NCI-H146 (cell line): ENCODE results near the gene C1RL.

Source experiments
- DNase-seq: peaks from one replicate; lab custom pipeline; 2025; lab: John Stamatoyannopoulos, UW

C1RL gene

GRCh38 chr12:7092229-7092985 is 16.6 kb downstream of the C1RL start, which contains the start of gene C1R:
Gene C1R, minus strand, starts transcription at chr12:7092445. Its CDS starts 57 bp downstream, at chr12:7092388.
- peak; percentile 63 for DNase-seq

GRCh38 chr12:7091660-7092228 is 17.3 kb downstream of the C1RL start:
- no peak for DNase-seq

- DNase-seq = no peak
Measured at GRCh38 chr12:7091171-7091570, 17.8 kb downstream of the C1RL start.

GRCh38 chr12:7090222-7090998 is 18.6 kb downstream of the C1RL start:
- no peak for DNase-seq

GRCh38 chr12:7089196-7089871 is 19.7 kb downstream of the C1RL start:
- no peak for DNase-seq

GRCh38 chr12:7083125-7083524 is 25.9 kb downstream of the C1RL start:
- no peak for DNase-seq

GRCh38 chr12:7081037-7081436 is 28.0 kb downstream of the C1RL start:
- no peak for DNase-seq

GRCh38 chr12:7079826-7080125 is 29.2 kb downstream of the C1RL start:
- no peak for DNase-seq

- DNase-seq = no peak
Measured at GRCh38 chr12:7078163-7078562, 30.9 kb downstream of the C1RL start.

- no peak for DNase-seq
Measured at GRCh38 chr12:7076493-7076892, 32.5 kb downstream of the C1RL start.

GRCh38 chr12:7075939-7076338 is 33.1 kb downstream of the C1RL start:
- DNase-seq = no peak

- no peak for DNase-seq
Measured at GRCh38 chr12:7075518-7075917, 33.5 kb downstream of the C1RL start.

GRCh38 chr12:7073946-7074345 is 35.1 kb downstream of the C1RL start:
- peak; percentile 84 for DNase-seq

GRCh38 chr12:7072554-7072953 is 36.5 kb downstream of the C1RL start:
- no peak for DNase-seq

GRCh38 chr12:7072035-7072434 is 37.0 kb downstream of the C1RL start:
- DNase-seq = no peak

GRCh38 chr12:7069386-7069785 is 39.6 kb downstream of the C1RL start:
- DNase-seq = no peak

- no peak for DNase-seq
Measured at GRCh38 chr12:7068994-7069346, 40.0 kb downstream of the C1RL start.

GRCh38 chr12:7068240-7068993 is 40.6 kb downstream of the C1RL start:
- DNase-seq = no peak

- no peak for DNase-seq
Measured at GRCh38 chr12:7067096-7067495, 41.9 kb downstream of the C1RL start.

- no peak for DNase-seq
Measured at GRCh38 chr12:7066596-7066995, 42.4 kb downstream of the C1RL start.

- DNase-seq = no peak
Measured at GRCh38 chr12:7065073-7065623, 43.9 kb downstream of the C1RL start.

- DNase-seq = no peak
Measured at GRCh38 chr12:7064516-7064915, 44.5 kb downstream of the C1RL start.
